ENCODE results near the gene OR1C1.
A peak's percentile ranks its signal among the peaks of the same experiment; 100 is the strongest.
"Not testable (repeated sequence)": the region's sequence is repeated elsewhere in the genome, so short reads cannot be mapped to it uniquely, and the experiment has no call there.

OR1C1 gene

DNA sequence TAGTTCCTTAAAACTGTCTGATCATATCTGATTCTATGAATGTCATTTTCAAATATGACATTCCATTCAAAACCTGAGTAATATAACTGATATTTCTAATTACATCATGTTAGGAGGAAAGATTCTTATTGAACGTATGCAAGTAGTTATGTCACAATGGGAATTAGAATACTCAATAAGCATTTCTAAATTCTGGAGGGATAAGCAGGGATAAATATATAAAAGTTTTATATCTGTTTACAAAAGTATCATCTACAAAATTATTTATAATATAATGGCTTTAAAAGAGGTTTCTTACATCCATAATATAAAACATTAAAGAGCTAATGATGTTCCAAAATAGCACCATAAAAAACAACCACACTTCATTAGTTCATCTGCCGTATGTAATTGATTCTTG is 12.3 kb downstream of the OR1C1 start, which contains the start of gene OR14A2:
OR14A2 (minus strand) TSS at position 101 of the 400 bp plus-strand sequence.
- no peak for ATAC-seq
- TF ChIP-seq GLIS3 (CRISPR knock-in tag; IDR thresholded peaks at IDR 0.05) = no peak
- TF ChIP-seq, protein P1, sequence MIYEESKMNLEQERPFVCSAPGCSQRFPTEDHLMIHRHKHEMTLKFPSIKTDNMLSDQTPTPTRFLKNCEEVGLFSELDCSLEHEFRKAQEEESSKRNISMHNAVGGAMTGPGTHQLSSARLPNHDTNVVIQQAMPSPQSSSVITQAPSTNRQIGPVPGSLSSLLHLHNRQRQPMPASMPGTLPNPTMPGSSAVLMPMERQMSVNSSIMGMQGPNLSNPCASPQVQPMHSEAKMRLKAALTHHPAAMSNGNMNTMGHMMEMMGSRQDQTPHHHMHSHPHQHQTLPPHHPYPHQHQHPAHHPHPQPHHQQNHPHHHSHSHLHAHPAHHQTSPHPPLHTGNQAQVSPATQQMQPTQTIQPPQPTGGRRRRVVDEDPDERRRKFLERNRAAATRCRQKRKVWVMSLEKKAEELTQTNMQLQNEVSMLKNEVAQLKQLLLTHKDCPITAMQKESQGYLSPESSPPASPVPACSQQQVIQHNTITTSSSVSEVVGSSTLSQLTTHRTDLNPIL (CRISPR knock-in tag; IDR thresholded peaks at IDR 0.05; ENCODE audit: low read depth) = no peak
- TF ChIP-seq SNAI2 (CRISPR knock-in tag; IDR thresholded peaks at IDR 0.05) = no peak
- TF ChIP-seq TCF4 (CRISPR knock-in tag; IDR thresholded peaks at IDR 0.05; ENCODE audit: borderline replicate concordance) = no peak
- TF ChIP-seq, protein P2, sequence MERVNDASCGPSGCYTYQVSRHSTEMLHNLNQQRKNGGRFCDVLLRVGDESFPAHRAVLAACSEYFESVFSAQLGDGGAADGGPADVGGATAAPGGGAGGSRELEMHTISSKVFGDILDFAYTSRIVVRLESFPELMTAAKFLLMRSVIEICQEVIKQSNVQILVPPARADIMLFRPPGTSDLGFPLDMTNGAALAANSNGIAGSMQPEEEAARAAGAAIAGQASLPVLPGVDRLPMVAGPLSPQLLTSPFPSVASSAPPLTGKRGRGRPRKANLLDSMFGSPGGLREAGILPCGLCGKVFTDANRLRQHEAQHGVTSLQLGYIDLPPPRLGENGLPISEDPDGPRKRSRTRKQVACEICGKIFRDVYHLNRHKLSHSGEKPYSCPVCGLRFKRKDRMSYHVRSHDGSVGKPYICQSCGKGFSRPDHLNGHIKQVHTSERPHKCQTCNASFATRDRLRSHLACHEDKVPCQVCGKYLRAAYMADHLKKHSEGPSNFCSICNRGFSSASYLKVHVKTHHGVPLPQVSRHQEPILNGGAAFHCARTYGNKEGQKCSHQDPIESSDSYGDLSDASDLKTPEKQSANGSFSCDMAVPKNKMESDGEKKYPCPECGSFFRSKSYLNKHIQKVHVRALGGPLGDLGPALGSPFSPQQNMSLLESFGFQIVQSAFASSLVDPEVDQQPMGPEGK (CRISPR knock-in tag; IDR thresholded peaks at IDR 0.05; ENCODE audit: borderline replicate concordance) = no peak
- TF ChIP-seq ESRRG (CRISPR knock-in tag; IDR thresholded peaks at IDR 0.05) = no peak

GRCh38 chr1:247747616-247748015 is 12.7 kb downstream of the OR1C1 start:
- TF ChIP-seq GLIS3 (CRISPR knock-in tag; IDR thresholded peaks at IDR 0.05) (no peak), ISL1 (CRISPR knock-in tag; IDR thresholded peaks at IDR 0.05) (peak; percentile 36)
- ATAC-seq = no peak

DNA sequence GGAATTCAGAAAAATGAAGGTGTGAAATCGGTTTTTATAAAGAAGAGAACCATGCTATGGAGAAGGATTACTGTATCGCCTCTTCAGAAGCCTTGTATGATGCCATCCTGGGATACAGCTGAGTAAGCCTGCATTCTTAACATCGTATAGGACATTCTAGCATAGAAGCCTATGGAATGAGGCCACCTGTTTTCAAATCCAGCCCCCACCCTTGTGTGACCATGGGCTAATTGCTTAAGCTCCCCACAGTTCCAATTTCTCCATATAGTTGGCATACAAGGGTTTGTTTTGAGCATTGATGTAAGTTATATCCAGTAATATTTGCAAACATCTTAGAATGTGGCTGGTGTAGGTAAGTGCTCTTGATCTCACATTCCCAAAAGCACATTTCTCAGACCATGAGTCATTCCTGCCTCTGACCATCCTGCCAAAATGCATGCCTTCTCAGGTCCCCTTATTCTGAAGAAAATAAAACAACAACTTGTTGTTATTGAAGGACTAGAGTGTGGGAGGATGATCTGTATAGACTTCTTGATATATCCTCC is 13.9 kb downstream of the OR1C1 start:
- no peak for TF ChIP-seq OSR1 (CRISPR knock-in tag; IDR thresholded peaks at IDR 0.05)
- TF ChIP-seq ISL1 (CRISPR knock-in tag; IDR thresholded peaks at IDR 0.05) = 0 out of 2 replicates have a peak, but pooled peaks have one; percentile 9
- ATAC-seq = no peak

- peak; percentile 92 for TF ChIP-seq ISL1 (CRISPR knock-in tag; IDR thresholded peaks at IDR 0.05)
- TF ChIP-seq, protein P1 (CRISPR knock-in tag; IDR thresholded peaks at IDR 0.05; ENCODE audit: low read depth) = peak; percentile 88
- TF ChIP-seq, protein P2 (CRISPR knock-in tag; IDR thresholded peaks at IDR 0.05; ENCODE audit: borderline replicate concordance) = peak; percentile 42; the same call in 1 of the 2 replicates
- ATAC-seq = not testable (repeated sequence)
These were observed 18.1 kb downstream of the OR1C1 start for GRCh38 chr1:247742215-247742760.

GRCh38 chr1:247741756-247742155 is 18.6 kb downstream of the OR1C1 start:
- TF ChIP-seq, protein P2 (CRISPR knock-in tag; IDR thresholded peaks at IDR 0.05; ENCODE audit: borderline replicate concordance) = no peak
- TF ChIP-seq BACH2 (CRISPR knock-in tag; IDR thresholded peaks at IDR 0.05; ENCODE audit: borderline replicate concordance) (no peak), TOX (CRISPR knock-in tag; IDR thresholded peaks at IDR 0.05; ENCODE audit: borderline replicate concordance) (no peak), ZNF565 (CRISPR knock-in tag; conservative IDR thresholded peaks at IDR 0.05; ENCODE audit: low read depth) (no peak), GLIS3 (CRISPR knock-in tag; IDR thresholded peaks at IDR 0.05) (no peak), CSRNP3 (CRISPR knock-in tag; IDR thresholded peaks at IDR 0.05) (no peak), CSDC2 (CRISPR knock-in tag; IDR thresholded peaks at IDR 0.05) (no peak), SNAI2 (CRISPR knock-in tag; IDR thresholded peaks at IDR 0.05) (no peak), ZNF8 (CRISPR knock-in tag; IDR thresholded peaks at IDR 0.05) (no peak), ZFP3 (CRISPR knock-in tag; IDR thresholded peaks at IDR 0.05) (no peak), ZC3H10 (CRISPR knock-in tag; IDR thresholded peaks at IDR 0.05) (no peak), ESRRG (CRISPR knock-in tag; IDR thresholded peaks at IDR 0.05) (no peak), OSR1 (CRISPR knock-in tag; IDR thresholded peaks at IDR 0.05) (no peak), ZFP30 (CRISPR knock-in tag; IDR thresholded peaks at IDR 0.05) (no peak)
- TF ChIP-seq, protein P1 (CRISPR knock-in tag; IDR thresholded peaks at IDR 0.05; ENCODE audit: low read depth) = no peak
- ATAC-seq = no peak
